WTC11 (cell line): Measurements from ENCODE around the gene HK2. TPM values are rescaled to one million over a fixed set of nuclear protein-coding genes. Genes with fewer than 3 reads are reported as not detected.

ENCODE experiments used
- ATAC-seq: fragments of 200-7000 bp; cut with Tn5 transposase; 2 replicates; pipeline ENCODE4 v1.10.0; 2021; ENCODE audit warnings: mild to moderate bottlenecking, moderate library complexity
- CTCF ChIA-PET: fragments of 300-600 bp; sonication (Branson Sonifier 250); formaldehyde crosslinking; loops from one replicate; lab custom pipeline; 2021; ENCODE audit warnings: antibody characterized with exemption; lab: Charles Lee
- POLR2A ChIA-PET: fragments of 350-600 bp; sonication (Branson Sonifier 250); formaldehyde crosslinking; loops from one replicate; lab custom pipeline; 2021; ENCODE audit warnings: antibody characterized with exemption; lab: Charles Lee
- DNase-seq: peaks from one replicate; pipeline ENCODE4 v3.0.0; 2021; ENCODE audit warnings: low spot score
- H3K27ac Mint-ChIP-seq: 2 replicates; pipeline ENCODE4 v1.8.0; 2021; ENCODE audit warnings: mixed read lengths
- H3K27me3 Mint-ChIP-seq: 2 replicates; pipeline ENCODE4 v1.8.0; 2021; ENCODE audit warnings: low read depth, mild to moderate bottlenecking, moderate library complexity, mixed read lengths
- H3K36me3 Mint-ChIP-seq: 2 replicates; pipeline ENCODE4 v1.8.0; 2021; ENCODE audit warnings: mixed read lengths
- H3K4me1 Mint-ChIP-seq: 2 replicates; pipeline ENCODE4 v1.8.0; 2022; ENCODE audit warnings: mixed read lengths
- H3K4me3 Mint-ChIP-seq: 2 replicates; pipeline ENCODE4 v1.8.0; 2021; ENCODE audit warnings: mild to moderate bottlenecking, moderate library complexity, mixed read lengths
- H3K9me3 Mint-ChIP-seq: 2 replicates; pipeline ENCODE4 v1.8.0; 2021; ENCODE audit warnings: mixed read lengths
- ARID4B ChIP-seq: sonication (generic); formaldehyde crosslinking; IDR thresholded peaks from 2 replicates; pipeline ENCODE4 v1.8.0; 2023; ENCODE audit warnings: missing genetic modification reagents, mild to moderate bottlenecking, borderline replicate concordance
- ATF1 ChIP-seq: sonication (generic); formaldehyde crosslinking; IDR thresholded peaks from 2 replicates; pipeline ENCODE4 v1.8.1; 2023; ENCODE audit warnings: mild to moderate bottlenecking, moderate library complexity, missing genetic modification reagents
- CTCF ChIP-seq: fragments of 200-600 bp; IDR thresholded peaks from 2 replicates; pipeline ENCODE4 v1.8.0; 2022; ENCODE audit warnings: antibody characterized with exemption
- EMX1 ChIP-seq: fragments of 250-450 bp; sonication (Bioruptor Pico); IDR thresholded peaks from 2 replicates; pipeline ENCODE4 v1.8.0; 2021; ENCODE audit warnings: mild to moderate bottlenecking
- MYBL2 ChIP-seq: sonication (generic); formaldehyde crosslinking; IDR thresholded peaks from 2 replicates; pipeline ENCODE4 v1.8.1; 2023; ENCODE audit warnings: mild to moderate bottlenecking, moderate library complexity, missing genetic modification reagents
- NFE2L1 ChIP-seq: sonication (generic); formaldehyde crosslinking; IDR thresholded peaks from 2 replicates; pipeline ENCODE4 v1.8.1; 2023; ENCODE audit warnings: missing genetic modification reagents
- NR1H2 ChIP-seq: sonication (generic); formaldehyde crosslinking; IDR thresholded peaks from 2 replicates; pipeline ENCODE4 v1.9.0; 2021; ENCODE audit warnings: mild to moderate bottlenecking, moderate library complexity, missing genetic modification reagents
- PRDM15 ChIP-seq: sonication (generic); formaldehyde crosslinking; IDR thresholded peaks from 2 replicates; pipeline ENCODE4 v1.8.0; 2022; ENCODE audit warnings: missing genetic modification reagents
- ZBTB21 ChIP-seq: sonication (generic); formaldehyde crosslinking; IDR thresholded peaks from 2 replicates; pipeline ENCODE4 v1.8.1; 2023; ENCODE audit warnings: mild to moderate bottlenecking, missing genetic modification reagents, borderline replicate concordance
- ZNF219 ChIP-seq: sonication (generic); formaldehyde crosslinking; IDR thresholded peaks from 2 replicates; pipeline ENCODE4 v1.8.0; 2023; ENCODE audit warnings: missing genetic modification reagents, mild to moderate bottlenecking, borderline replicate concordance
- ZNF281 ChIP-seq: sonication (generic); formaldehyde crosslinking; IDR thresholded peaks from 2 replicates; pipeline ENCODE4 v1.8.0; 2023; ENCODE audit warnings: mild to moderate bottlenecking, missing genetic modification reagents
- ZNF317 ChIP-seq: sonication (generic); formaldehyde crosslinking; IDR thresholded peaks from 2 replicates; pipeline ENCODE4 v1.8.1; 2023; ENCODE audit warnings: low read depth, mild to moderate bottlenecking, moderate library complexity, missing genetic modification reagents, borderline replicate concordance
- ZNF423 ChIP-seq: fragments of 250-450 bp; sonication (Bioruptor Pico); IDR thresholded peaks from 2 replicates; pipeline ENCODE4 v2.1.2; 2022; ENCODE audit warnings: mild to moderate bottlenecking, moderate library complexity
- ZNF532 ChIP-seq: fragments of 250-450 bp; sonication (Bioruptor Pico); IDR thresholded peaks from 2 replicates; pipeline ENCODE4 v1.9.0; 2021; ENCODE audit warnings: mild to moderate bottlenecking, borderline replicate concordance
- total RNA-seq: library from RNA; stranded (reverse); gene quantifications from 3 replicates; pipeline ENCODE4 v1.2.3, GENCODE V29; 2021

Gene HK2
- total RNA-seq, 1 experiment from 2014 or later = 61.6 TPM

- Mint-ChIP-seq H3K36me3 (peaks cover 96% of the 10 kb centered on the region), H3K4me1 (no peaks in the 10 kb centered on the region)
These were observed 52.3 kb downstream of the HK2 start for GRCh38 chr2:74886251-74886650.

GRCh38 chr2:74886811-74887210, 52.9 kb downstream of the HK2 start:
- Mint-ChIP-seq H3K36me3 (peaks cover 96% of the 10 kb centered on the region), H3K9me3 (no peaks in the 10 kb centered on the region), H3K4me1 (no peaks in the 10 kb centered on the region), H3K27ac (no peak overlapping the region), H3K27me3 (no peaks in the 10 kb centered on the region), H3K4me3 (no peak overlapping the region)
- ATAC-seq (peak; percentile 59; the same call in 1 of the 2 replicates), DNase-seq (no peak)
- POLR2A ChIA-PET = no interaction called here
- CTCF ChIA-PET = interaction anchor here (1.0 kb wide), 4 partner anchors 22 to 196 kb away, joined by 3 to 4 read pairs (median 4); no protein-coding TSS in a partner anchor
- TF ChIP-seq ZNF317 (CRISPR knock-in tag) = no peak
- TF ChIP-seq ZNF281 = no peak
- TF ChIP-seq NFE2L1 = no peak
- no peak for TF ChIP-seq ZNF423 (CRISPR knock-in tag)
- TF ChIP-seq ZBTB21 = no peak
- no peak for TF ChIP-seq ZNF532 (CRISPR knock-in tag)
- TF ChIP-seq ARID4B = no peak
- TF ChIP-seq ZNF219 (CRISPR knock-in tag) = no peak
- no peak for TF ChIP-seq CTCF
- no peak for TF ChIP-seq NR1H2 (CRISPR knock-in tag)

More at GRCh38 chr2:74886251-74886650, 52.3 kb downstream of the HK2 start:
- no peak overlapping the region for H3K27ac Mint-ChIP-seq
- DNase-seq = no peak
- H3K9me3 Mint-ChIP-seq = no peaks in the 10 kb centered on the region
- ChIA-PET POLR2A (no interaction called here), CTCF (interaction anchor here (1.0 kb wide), 4 partner anchors 23 to 196 kb away, joined by 3 to 4 read pairs (median 4); no protein-coding TSS in a partner anchor)
- no peaks in the 10 kb centered on the region for H3K27me3 Mint-ChIP-seq
- TF ChIP-seq ATF1 (CRISPR knock-in tag) (no peak), ZNF423 (CRISPR knock-in tag) (no peak), EMX1 (CRISPR knock-in tag) (no peak), PRDM15 (CRISPR knock-in tag) (no peak), MYBL2 (no peak)
- ATAC-seq = no peak
- H3K4me3 Mint-ChIP-seq = no peak overlapping the region
